ENCODE measurements around the gene NUBP1.

Gene NUBP1

DNA sequence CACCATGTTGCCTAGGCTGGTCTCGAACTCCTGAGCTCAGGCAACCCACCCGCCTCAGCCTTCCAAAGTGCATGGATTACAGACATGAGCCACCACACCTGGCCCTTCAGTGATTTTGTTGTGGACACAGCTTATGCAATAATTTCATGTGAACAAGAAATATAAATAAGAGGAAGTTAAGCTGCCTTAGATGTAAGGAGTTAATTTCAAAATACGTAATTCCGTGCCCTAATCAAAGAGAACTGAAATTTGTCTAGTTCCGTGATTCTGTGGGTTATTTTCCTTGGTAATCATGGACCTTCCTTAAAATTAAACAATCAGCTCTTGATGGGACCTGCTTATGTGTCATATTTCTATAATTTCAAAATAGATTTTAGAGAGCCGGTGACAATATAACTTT is 63.1 kb downstream of the NUBP1 start:
- DNase-seq (ENCODE audit: low read depth): no peak

DNA sequence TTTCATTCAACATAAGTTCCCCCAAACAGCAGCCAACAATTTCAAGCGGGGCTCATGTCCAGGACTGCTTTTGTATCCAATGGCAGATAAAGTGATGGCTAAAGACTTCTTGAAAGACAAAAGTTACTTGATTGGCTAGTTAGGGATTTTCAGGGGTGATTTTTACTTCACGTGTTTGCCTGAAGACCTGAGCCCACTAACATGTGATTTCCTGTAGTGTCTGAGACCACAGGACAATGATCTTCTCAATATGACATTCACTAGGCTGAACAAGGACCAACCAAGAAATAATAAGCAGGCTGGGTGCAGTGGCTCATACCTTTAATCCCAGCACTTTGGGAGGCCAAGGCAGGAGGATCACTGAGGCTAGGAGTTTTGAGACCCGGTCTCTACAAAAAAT is 64.6 kb downstream of the NUBP1 start:
- no peak for DNase-seq (ENCODE audit: low read depth)

DNA sequence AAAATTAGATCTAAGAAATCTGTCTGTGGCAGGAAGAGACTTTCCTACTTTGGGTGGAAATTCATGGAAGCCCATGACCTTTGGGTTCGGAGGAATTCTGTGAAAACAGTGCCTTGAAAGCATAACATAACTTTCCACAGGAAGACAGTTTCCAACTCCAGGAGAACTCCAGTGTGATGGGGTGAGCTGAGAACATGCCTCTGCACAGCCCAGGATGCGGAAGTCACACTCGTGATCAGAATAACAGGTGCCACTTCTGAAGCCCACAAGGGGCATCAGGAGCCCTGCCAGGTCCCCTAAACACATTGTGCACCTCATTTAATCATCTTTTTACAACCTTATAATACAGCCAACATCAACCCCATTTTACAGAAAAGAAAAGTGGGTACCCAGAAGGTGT is 65.2 kb downstream of the NUBP1 start:
- no peak for DNase-seq (ENCODE audit: low read depth)

DNA sequence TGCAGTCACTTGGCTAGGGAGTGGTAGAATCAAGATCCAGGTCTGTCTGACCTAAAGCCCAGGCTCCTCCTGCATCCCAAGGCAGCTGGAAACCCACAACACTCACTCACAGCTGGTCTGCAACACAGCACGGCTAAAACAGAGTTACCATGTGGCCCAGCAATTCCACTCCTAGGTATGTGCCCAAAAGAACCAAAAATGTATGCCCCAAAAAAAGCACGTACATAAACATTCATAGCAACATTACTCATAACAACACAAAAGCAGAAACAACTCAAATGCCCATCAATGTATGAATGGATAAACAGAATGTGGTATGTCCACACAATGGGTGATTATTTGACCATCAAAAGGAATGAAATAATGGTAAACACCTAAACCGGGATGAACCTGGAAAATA is 66.1 kb downstream of the NUBP1 start:
- DNase-seq (ENCODE audit: low read depth): no peak

DNA sequence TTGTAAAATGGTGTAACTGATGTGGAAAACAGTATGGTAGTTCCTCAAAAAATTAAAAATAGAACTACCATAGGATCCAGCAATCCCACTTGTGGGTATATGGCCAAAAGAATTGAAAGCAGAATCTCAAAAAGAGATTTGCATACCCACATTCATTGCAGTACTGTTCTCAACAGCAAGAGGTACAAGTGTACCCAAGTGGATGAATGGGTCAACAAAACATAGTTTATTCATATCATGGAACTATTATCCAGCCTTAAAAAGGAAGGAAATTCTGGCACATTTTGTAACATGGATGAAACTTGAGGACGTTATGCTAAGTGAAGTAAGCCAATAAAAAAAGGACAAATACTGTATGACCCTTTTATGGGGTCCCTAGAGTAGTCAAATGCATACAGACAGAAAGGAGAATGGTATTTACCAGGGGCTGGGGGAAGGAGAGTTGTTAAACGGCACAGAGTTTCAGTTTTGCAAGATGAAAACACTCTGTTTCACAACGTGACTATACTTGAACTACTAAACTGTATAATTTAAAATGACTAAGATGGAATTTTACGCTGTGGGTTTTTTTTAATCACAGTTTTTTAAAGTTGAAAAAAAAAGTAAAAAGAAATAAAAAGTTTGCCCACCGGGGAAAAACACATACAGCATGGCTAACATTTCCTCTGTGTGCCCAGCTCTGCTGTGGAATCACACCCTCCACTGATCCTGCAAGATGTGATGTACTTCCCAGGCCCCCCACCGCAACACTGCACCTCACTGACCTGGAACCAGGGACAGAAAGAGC is 68.9 kb downstream of the NUBP1 start:
- DNase-seq (ENCODE audit: low read depth): no peak

DNA sequence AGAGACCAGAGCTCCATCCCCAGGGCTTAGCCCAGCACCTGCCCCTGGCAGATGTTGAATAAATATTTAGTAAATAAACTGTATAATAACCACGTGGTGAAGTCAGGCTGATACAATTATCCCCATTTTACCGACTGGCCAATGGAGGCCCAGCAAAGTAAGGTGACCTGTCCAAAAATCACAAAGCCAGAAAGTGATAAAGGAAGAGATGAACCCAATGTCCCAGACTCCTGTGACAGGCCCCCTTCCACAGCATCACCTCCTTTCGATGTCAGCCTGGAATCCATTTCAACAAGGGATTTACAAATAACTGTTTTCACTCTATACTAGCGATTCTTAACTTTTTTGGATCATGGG is 69.4 kb downstream of the NUBP1 start:
- no peak for DNase-seq (ENCODE audit: low read depth)

DNA sequence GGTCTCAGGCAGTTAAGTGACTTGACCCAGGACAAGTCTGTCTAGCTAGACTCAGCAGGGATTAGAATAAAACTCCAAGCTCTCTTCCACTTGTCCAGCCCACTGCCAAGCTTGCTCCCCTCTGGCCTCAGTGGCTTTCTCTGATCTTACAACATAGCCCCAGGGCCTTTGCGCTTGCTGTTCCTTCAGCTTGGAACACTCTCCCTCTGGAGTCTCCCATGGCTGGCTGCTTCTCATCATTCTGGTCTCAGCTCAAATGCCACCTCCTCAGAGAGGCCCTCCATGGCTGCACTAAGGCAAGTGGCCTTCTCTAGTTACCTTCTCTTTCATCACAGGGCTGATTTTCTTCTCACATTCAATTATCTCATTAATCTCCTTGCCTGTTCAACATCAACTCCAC is 73.9 kb downstream of the NUBP1 start:
- DNase-seq (ENCODE audit: low read depth): no peak

DNA sequence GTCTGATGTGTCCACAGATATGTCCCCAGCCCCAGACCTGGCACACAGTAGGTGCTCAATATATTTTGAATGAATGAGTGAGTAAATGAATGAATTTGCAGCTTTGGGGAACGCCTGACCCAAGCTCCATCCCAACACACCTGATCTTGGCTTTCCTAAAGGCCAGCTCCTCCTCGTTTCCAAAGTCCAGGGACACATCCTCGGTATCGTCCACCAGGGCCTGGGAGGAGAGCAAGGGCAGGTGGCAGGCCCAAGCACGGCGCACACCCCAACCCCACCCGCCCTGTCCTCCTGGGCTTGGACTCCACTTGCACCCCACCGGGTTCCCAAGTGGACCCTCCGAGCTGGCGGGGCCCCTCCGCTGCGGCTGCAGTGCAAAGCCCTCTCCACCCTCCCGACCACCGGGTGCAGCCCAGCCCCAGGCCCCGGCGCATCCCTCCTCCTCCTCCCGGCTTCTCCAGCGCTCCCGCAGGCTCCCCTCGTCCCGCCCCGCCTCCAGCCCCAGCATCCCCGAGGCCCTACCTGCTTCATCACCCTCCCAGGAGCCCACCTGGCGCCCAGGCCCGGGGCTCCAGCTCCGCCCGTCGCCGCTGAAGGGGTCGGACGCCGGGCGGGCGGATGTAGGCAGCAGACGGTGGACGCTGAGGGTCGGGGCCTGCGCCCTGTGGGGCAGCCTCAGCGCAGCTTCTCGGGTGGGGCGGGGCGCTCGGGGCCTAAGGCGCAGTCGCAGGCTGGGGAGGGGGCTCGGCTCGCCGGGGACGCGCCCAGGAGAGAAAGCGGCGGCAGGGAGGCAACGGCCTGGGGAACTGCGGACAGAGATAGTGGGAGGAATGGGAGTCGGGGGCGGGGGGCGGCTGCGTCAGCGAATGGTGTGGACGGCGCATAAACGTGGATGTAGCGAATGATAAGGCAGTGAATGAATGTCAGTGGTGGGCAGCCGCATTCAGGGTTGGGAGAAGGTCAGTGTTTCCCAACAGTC is 74.6 kb downstream of the NUBP1 start, which contains the start of gene TVP23A:
Gene TVP23A, minus strand, starts transcription at position 832 of the 979 bp plus-strand sequence. Its CDS starts 301 bp downstream, at position 531.
- DNase-seq (ENCODE audit: low read depth): no peak
